Heart left ventricle (tissue), 16 donors: ENCODE measurements around the gene GAGE12J. TPM values are rescaled to one million over a fixed set of nuclear protein-coding genes. Genes with fewer than 3 reads are reported as not detected.
A peak's percentile ranks its signal among the peaks of the same experiment; 100 is the strongest.
"Not testable (repeated sequence)": the region's sequence is repeated elsewhere in the genome, so short reads cannot be mapped to it uniquely, and the experiment has no call there.

Source experiments
- ATAC-seq, 4 donors: fragments of 200-7000 bp; cut with Tn5 transposase; one replicate each; pipeline ENCODE4 v1.9.1; 2020 to 2022; ENCODE audit warnings: moderate library complexity in 4 of 4, mild to moderate bottlenecking in 3 of 4, moderate number of reproducible peaks in 1 of 4
- DNase-seq, 5 donors: peaks; one replicate each; pipeline ENCODE4 v3.0.0-alpha.2; 2020
- H3K27ac ChIP-seq, 12 donors: fragments of 200-600 bp; sonication (generic) in 4 of 12; one replicate each; pipeline versions ENCODE4 v1.5.0 to v1.8.0; 2016 to 2022; ENCODE audit warnings: mild to moderate bottlenecking in 2 of 12
- H3K27me3 ChIP-seq, 9 donors: fragments of 200-600 bp; sonication (generic) in 2 of 9; one replicate each; pipeline versions ENCODE4 v1.5.1 to v1.8.0; 2016 to 2022; ENCODE audit warnings: mild to moderate bottlenecking in 3 of 9
- H3K36me3 ChIP-seq, 9 donors: fragments of 200-600 bp; sonication (generic) in 2 of 9; one replicate each; pipeline versions ENCODE4 v1.5.0 to v1.8.0; 2018 to 2022; ENCODE audit warnings: mild to moderate bottlenecking in 2 of 9
- H3K4me1 ChIP-seq, 12 donors: fragments of 200-600 bp; sonication (generic) in 4 of 12; one replicate each; pipeline versions ENCODE4 v1.5.0 to v1.8.0; 2016 to 2022; ENCODE audit warnings: mild to moderate bottlenecking in 3 of 12
- H3K4me3 ChIP-seq, 12 donors: fragments of 200-600 bp; sonication (generic) in 4 of 12; one replicate each; pipeline versions ENCODE4 v1.5.0 to v1.8.0; 2017 to 2022; ENCODE audit warnings: mild to moderate bottlenecking in 9 of 12, moderate library complexity in 4 of 12
- H3K9me3 ChIP-seq, 12 donors: fragments of 200-600 bp; sonication (generic) in 4 of 12; one replicate each; pipeline versions ENCODE4 v1.5.0 to v1.8.0; 2016 to 2022; ENCODE audit warnings: mild to moderate bottlenecking in 1 of 12
- CTCF ChIP-seq, 12 donors: fragments of 200-600 bp; sonication (generic) in 4 of 12; IDR thresholded peaks; one replicate each; pipeline versions ENCODE4 v1.5.0 to v1.8.0; 2018 to 2022; ENCODE audit warnings: antibody characterized with exemption in 12 of 12, mild to moderate bottlenecking in 5 of 12
- POLR2A ChIP-seq, 2 donors: fragments of 450-650 bp; IDR thresholded peaks; one replicate each; pipeline ENCODE4 v1.6.1; 2017; ENCODE audit warnings: antibody characterized with exemption in 2 of 2, mild to moderate bottlenecking in 2 of 2, moderate library complexity in 2 of 2
- WGBS, 4 donors: extraction: QIAGEN DNeasy Blood & Tissue Kit in 2 of 4; methylation state at CpG; one replicate each; pipeline versions ENCODE4 v1.1.5 to v1.1.7; 2013 to 2018; 5-methylcytosine and 5-hydroxymethylcytosine counted together
- intact Hi-C, 10 donors: fragments of 100-400 bp; cut with DNase I; formaldehyde crosslinking; loops; one replicate each; pipeline versions ENCODE4 v1.11.1 to v1.14.2; 2022
- long read RNA-seq, 3 donors: library from polyadenylated mRNA; unstranded; transcript quantifications; one replicate each; pipeline ENCODE4 v2.0.0, GENCODE V29; 2020 to 2021
- polyA plus RNA-seq, 2 donors: library from polyadenylated mRNA; stranded (reverse); fragments of 200-250 nt; gene quantifications; one replicate each; pipeline ENCODE4 v1.2.3, GENCODE V29; 2013
- total RNA-seq, 9 donors: library from RNA; depleted of rRNA in 2 of 9; stranded (reverse); fragments of >200 nt in 2 of 9; fragmentation: NEBNext Ultra II Directional in 3 of 9; extraction: Animal tissue kit (Norgen Biotek cat#: 25700) in 3 of 9; gene quantifications; one replicate each; pipeline versions ENCODE4 v1.1.0 to v1.2.4, GENCODE V29; 2016 to 2023
- donor health status: ischemic (EF 13 %, LVEDD 7.1; RV severe dilation, severe dysfunction).
- donor health status: healthy with polysubstance abuse.
- donor health status: DM: no; HTN: yes; CAD: no.
- donor health status: DM: no; HTN: no; CAD: no.
- donor health status: ischemic (EF 25% LVEDD 6.9; RV normal size, moderate dysfunction).
- donor health status: ischemic (EF 25% LVEDD 5.7; RV mildly dilated, moderate dysfunction).
- donor health status: healthy.
- donor health status: DM: yes; HTN: yes; CAD: no.
- donor health status: ischemic (EF 35%, LVEDD 5.7; RV mildly dilated, moderate dysfunction).
- donor health status: nonischemic (EF 11% LVEDD 7.7; RV severe dilation, severe dysfunction).
- donor health status: DM: yes; HTN: yes; CAD: no.
- donor health status: PGD.
- donor health status: ischemic (EF 29% LVEDD 5.4; RV normal size, mild dysfunction).
- donor health status: nonischemic (EF 23%, LVEDD 6.1; RV moderate dilation, normal function).

GAGE12J gene
- total RNA-seq (not detected), polyA plus RNA-seq (not detected)
- long read RNA-seq, donor 1: 0 reads
- long read RNA-seq, donor 2: 0 reads
- long read RNA-seq, donor 3: 0 reads

- ATAC-seq, H3K27me3 ChIP-seq, H3K4me3 ChIP-seq, H3K9me3 ChIP-seq, DNase-seq, H3K36me3 ChIP-seq, H3K27ac ChIP-seq, intact Hi-C loops, H3K4me1 ChIP-seq: not testable (repeated sequence)
- WGBS, 4 donors: 92% methylated on average over 2 of the region's 16 CpGs; no CpG with 5 or more reads in 3 of the 4 donors
Observed at GRCh38 chrX:49321737-49322136, at the start of gene GAGE12J. GAGE12J (plus strand) TSS chrX:49322037; CDS start chrX:49323194, 1,157 bp downstream.

GRCh38 chrX:49272421-49272820, 49.4 kb upstream of the GAGE12J start:
- no peak for ATAC-seq
- intact Hi-C loops: loop anchor here in 2 of 10 donors (5.0 to 10.0 kb wide), 2 partner anchors 75 to 78 kb away; no protein-coding TSS in a partner anchor
- 47 to 65% (median 54%) methylated on average over 6 of the region's 6 CpGs for WGBS, 4 donors

GRCh38 chrX:49273181-49273727, 48.6 kb upstream of the GAGE12J start:
- Histone ChIP-seq H3K27ac (peak overlapping the region in 1 of 12 donors; percentile 23), H3K4me1 (peaks cover 0 to 40% (median 20%) of the 10 kb centered on the region in 12 donors), H3K9me3 (no peaks in the 10 kb centered on the region), H3K27me3 (peaks cover 0 to 16% (median 0%) of the 10 kb centered on the region in 9 donors), H3K4me3 (no peak overlapping the region), H3K36me3 (no peaks in the 10 kb centered on the region)
- intact Hi-C loops: loop anchor here in 2 of 10 donors (5.0 to 10.0 kb wide), 2 partner anchors 76 to 78 kb away; no protein-coding TSS in a partner anchor
- DNase-seq (no peak), ATAC-seq (no peak)
- TF ChIP-seq POLR2A (IDR thresholded peaks at IDR 0.05): no peak
- TF ChIP-seq CTCF (IDR thresholded peaks at IDR 0.05): no peak
- 77 to 87% (median 83%) methylated on average over 8 of the region's 8 CpGs for WGBS, 4 donors

More at GRCh38 chrX:49272421-49272820, 49.4 kb upstream of the GAGE12J start:
- H3K27me3 ChIP-seq: peaks cover 0 to 16% (median 0%) of the 10 kb centered on the region in 9 donors
- no peak for TF ChIP-seq CTCF (IDR thresholded peaks at IDR 0.05)
- TF ChIP-seq POLR2A (IDR thresholded peaks at IDR 0.05): no peak
- H3K36me3 ChIP-seq: no peaks in the 10 kb centered on the region
- H3K4me1 ChIP-seq: peaks cover 0 to 40% (median 20%) of the 10 kb centered on the region in 12 donors
- H3K27ac ChIP-seq: peak overlapping the region in 1 of 12 donors; percentile 6
- DNase-seq: no peak
- no peaks in the 10 kb centered on the region for H3K9me3 ChIP-seq
- peak overlapping the region in 1 of 12 donors; percentile 15 for H3K4me3 ChIP-seq

- Histone ChIP-seq H3K27ac (peak overlapping the region in 2 of 12 donors; percentile 5 to 17), H3K27me3 (peaks cover 0 to 16% (median 0%) of the 10 kb centered on the region in 9 donors), H3K36me3 (no peaks in the 10 kb centered on the region), H3K4me1 (peaks cover 0 to 27% (median 12%) of the 10 kb centered on the region in 12 donors), H3K9me3 (no peaks in the 10 kb centered on the region), H3K4me3 (no peak overlapping the region)
- no peak for TF ChIP-seq POLR2A (IDR thresholded peaks at IDR 0.05)
- TF ChIP-seq CTCF (IDR thresholded peaks at IDR 0.05): no peak
- WGBS, 4 donors: 72 to 80% (median 75%) methylated on average over 1 of the region's 1 CpG
- ATAC-seq: no peak
- intact Hi-C loops: loop anchor here in 1 of 10 donors (10.0 kb wide), 1 partner anchor 81 kb away; no protein-coding TSS in a partner anchor
- DNase-seq: no peak
Observed at GRCh38 chrX:49276207-49276606, 45.6 kb upstream of the GAGE12J start.
